ENCODE measurements around the gene KCNMB2.

GRCh38 chr3:178558637-178559036 lies 22.4 kb downstream of the KCNMB2 start:
- TF ChIP-seq CTCF (IDR thresholded peaks at IDR 0.05) (no peak), REST (IDR thresholded peaks at IDR 0.05) (no peak), POLR2A (IDR thresholded peaks at IDR 0.05; ENCODE audit: low read length) (no peak), USF2 (IDR thresholded peaks at IDR 0.05) (no peak), CHD2 (IDR thresholded peaks at IDR 0.05; ENCODE audit: low read length, partially characterized antibody) (no peak), MYC (IDR thresholded peaks at IDR 0.05; ENCODE audit: borderline replicate concordance, low read length) (no peak)

Data from A549 (cell line).